ENCODE results near the gene CARS2.
A peak's percentile ranks its signal among the peaks of the same experiment; 100 is the strongest.
"Not testable (repeated sequence)": the region's sequence is repeated elsewhere in the genome, so short reads cannot be mapped to it uniquely, and the experiment has no call there.

The CARS2 gene

DNA sequence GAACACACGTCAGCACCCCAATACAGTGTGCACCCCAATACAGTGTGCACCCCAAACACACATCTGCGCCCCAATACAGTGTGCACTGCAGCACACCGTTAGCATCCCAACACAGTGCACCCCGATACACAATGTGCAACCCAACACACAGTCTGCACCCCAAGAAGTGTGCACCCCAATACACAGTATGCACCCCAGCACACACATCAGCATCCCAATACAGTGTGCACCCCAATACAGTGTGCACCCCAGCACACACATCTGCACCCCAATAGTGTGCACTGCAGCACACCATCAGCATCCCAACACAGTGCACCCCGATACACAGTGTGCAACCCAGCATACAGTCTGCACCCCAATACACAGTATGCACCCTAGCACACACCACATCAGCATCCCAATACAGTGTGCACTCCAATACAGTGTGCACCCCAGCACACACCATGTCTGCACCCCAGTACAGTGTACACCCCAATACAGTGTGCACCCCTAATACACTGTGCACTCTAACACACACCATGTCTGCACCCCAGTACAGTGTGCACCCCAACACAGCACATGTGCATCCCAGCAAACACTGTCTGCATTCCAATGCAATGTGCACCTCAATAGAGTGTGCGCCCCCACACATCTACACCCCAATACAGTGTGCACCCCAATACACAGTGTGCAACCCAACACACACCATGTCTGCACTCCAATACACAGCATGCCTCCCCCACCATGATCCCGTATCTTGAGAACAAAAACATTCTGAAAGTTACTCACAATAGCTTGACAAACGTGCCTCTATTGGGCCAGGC, 855 bp upstream of the CARS2 start:
- Histone ChIP-seq H3K27ac (ENCODE audit: low read length) (no peak overlapping the region), H3K27me3 (ENCODE audit: control insufficient read depth, insufficient read depth, low read length) (no peaks in the 10 kb centered on the region), H3K36me3 (ENCODE audit: control insufficient read depth, insufficient read depth, low read length) (no peaks in the 10 kb centered on the region), H3K9me3 (ENCODE audit: control insufficient read depth, insufficient read depth, low read length) (no peaks in the 10 kb centered on the region), H3K4me1 (ENCODE audit: control insufficient read depth, insufficient read depth, low read length) (peaks cover 7% of the 10 kb centered on the region; the same call in 1 of the 2 replicates), H3K4me3 (ENCODE audit: low read length) (peak overlapping the region; percentile 45; the same call in 1 of the 2 replicates)
- no peak for DNase-seq (ENCODE audit: low read depth, low spot score)
- no CpG with 5 or more reads among the region's 8 CpGs for WGBS (ENCODE audit: insufficient coverage, insufficient read length)

DNA sequence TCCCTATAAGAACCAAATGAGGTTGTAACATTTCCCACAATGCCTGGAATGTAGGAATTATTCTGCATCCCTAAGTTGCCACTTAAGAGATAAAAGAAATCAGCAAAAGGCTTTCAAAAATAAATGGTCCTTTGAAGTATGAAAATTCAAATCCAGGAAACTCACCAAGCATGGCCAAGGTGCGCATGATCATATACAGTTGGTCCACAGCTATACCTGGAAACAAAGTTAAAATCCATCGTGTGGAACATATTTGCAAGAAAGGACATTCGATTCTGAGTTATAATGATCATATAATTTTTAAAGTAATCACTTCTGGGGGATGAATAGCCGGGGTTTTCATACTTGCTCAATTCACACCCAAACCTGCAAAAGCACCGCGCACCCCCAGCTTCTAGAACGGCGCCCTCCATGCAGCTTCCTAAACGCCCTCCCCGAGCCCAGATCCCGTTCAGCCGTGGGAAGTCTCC, 525 bp downstream of the CARS2 start:
- H3K36me3 ChIP-seq (ENCODE audit: control insufficient read depth, insufficient read depth, low read length), result peaks cover 3% of the 10 kb centered on the region; the same call in 1 of the 2 replicates
- no CpG with 5 or more reads among the region's 12 CpGs for WGBS (ENCODE audit: insufficient coverage, insufficient read length)
- no peaks in the 10 kb centered on the region for H3K27me3 ChIP-seq (ENCODE audit: control insufficient read depth, insufficient read depth, low read length)
- no peak for DNase-seq (ENCODE audit: low read depth, low spot score)
- H3K4me1 ChIP-seq (ENCODE audit: control insufficient read depth, insufficient read depth, low read length), result peaks cover 7% of the 10 kb centered on the region; the same call in 1 of the 2 replicates
- H3K4me3 ChIP-seq (ENCODE audit: low read length), result peak overlapping the region; percentile 60
- no peaks in the 10 kb centered on the region for H3K9me3 ChIP-seq (ENCODE audit: control insufficient read depth, insufficient read depth, low read length)
- no peak overlapping the region for H3K27ac ChIP-seq (ENCODE audit: low read length)

DNA sequence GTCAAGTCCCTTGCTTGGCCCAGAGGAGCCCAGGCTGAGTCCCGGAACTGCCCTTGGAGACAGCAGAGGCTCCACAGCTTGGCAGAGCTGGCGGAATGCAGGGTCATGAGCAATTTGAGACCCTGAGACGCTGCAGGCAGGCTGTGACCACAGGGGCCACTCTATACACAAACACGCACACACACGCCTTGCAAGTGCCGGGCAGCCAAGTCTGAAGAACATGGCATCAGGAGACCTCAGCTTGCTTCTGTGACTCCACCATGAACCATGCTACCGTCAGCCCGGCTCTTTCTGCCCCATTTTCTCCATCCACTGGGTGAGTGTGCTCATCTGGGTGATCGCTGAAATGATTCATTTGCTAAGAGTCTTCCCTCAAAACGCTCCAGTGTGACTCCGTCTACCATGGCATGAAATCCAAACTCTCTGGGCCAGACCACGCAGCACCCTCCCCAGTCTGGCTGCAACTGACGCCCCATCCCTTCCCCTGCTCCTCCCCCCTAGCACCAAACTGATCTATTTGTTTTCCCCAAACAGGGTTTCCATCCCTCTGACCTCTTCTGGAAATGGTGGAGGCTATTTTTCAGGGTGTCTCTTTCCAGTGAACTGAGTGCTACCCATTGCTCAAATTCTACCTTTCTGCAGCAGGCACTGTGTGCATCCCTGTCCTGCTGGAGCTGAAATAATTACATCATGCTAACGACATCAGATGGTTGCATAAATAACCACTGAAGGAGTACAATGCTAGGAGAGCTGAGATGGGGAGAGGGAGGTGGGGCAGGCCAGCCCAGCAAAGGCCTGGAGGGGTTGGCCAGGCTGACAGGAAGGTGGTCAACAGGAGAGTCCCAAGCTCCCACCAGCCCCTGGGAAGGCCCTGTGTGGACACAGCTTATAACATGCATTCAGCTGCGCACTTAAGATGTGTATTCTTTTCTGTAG, 3.1 kb downstream of the CARS2 start:
- Histone ChIP-seq H3K27me3 (ENCODE audit: control insufficient read depth, insufficient read depth, low read length) (no peaks in the 10 kb centered on the region), H3K4me1 (ENCODE audit: control insufficient read depth, insufficient read depth, low read length) (peaks cover 7% of the 10 kb centered on the region; the same call in 1 of the 2 replicates), H3K27ac (ENCODE audit: low read length) (no peak overlapping the region), H3K9me3 (ENCODE audit: control insufficient read depth, insufficient read depth, low read length) (no peaks in the 10 kb centered on the region), H3K4me3 (ENCODE audit: low read length) (no peak overlapping the region), H3K36me3 (ENCODE audit: control insufficient read depth, insufficient read depth, low read length) (peaks cover 10% of the 10 kb centered on the region)
- DNase-seq (ENCODE audit: low read depth, low spot score), result no peak
- no CpG with 5 or more reads among the region's 15 CpGs for whole genome bisulfite sequencing (ENCODE audit: insufficient coverage, insufficient read length)

DNA sequence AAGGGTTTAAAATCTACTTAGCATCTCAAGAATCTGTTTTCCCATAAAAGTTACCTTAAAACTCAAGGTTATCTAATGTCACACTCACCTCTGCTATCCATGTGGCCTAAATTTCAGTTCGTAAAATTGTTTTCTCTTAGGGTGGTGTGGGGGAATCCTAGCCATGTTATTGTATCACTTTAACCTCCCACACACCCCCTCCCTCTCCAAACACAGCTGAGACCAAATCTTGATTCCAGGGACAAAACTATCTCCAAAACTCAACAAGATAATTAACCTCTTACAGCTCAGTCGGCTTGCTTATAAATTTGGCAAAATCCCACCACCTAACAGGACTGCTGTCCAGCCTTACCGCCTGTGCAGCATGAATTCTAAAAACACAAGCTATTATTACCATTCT, 3.8 kb downstream of the CARS2 start:
- Histone ChIP-seq H3K36me3 (ENCODE audit: control insufficient read depth, insufficient read depth, low read length) (peaks cover 10% of the 10 kb centered on the region), H3K9me3 (ENCODE audit: control insufficient read depth, insufficient read depth, low read length) (no peaks in the 10 kb centered on the region), H3K27me3 (ENCODE audit: control insufficient read depth, insufficient read depth, low read length) (no peaks in the 10 kb centered on the region), H3K27ac (ENCODE audit: low read length) (no peak overlapping the region), H3K4me3 (ENCODE audit: low read length) (no peak overlapping the region), H3K4me1 (ENCODE audit: control insufficient read depth, insufficient read depth, low read length) (peaks cover 7% of the 10 kb centered on the region; the same call in 1 of the 2 replicates)
- no peak for DNase-seq (ENCODE audit: low read depth, low spot score)
- WGBS (ENCODE audit: insufficient coverage, insufficient read length), result no CpG with 5 or more reads among the region's 3 CpGs

DNA sequence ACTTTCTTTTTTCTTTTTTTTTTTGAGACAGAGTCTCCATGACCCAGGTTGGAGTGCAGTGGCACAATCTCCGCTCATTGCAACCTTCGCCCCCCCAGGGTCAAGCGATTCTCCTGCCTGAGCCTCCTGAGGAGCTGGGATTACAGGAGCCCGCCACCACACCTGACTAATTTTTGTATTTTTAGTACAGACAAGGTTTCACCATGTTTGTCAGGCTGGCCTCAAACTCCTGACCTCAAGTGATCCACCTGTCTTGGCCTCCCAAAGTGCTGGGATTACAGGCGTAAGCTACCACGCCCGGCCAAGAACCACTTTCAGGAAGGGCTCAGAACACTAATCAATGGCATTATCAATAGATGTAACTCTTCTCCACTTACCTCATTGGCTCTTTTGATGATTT, 4.9 kb downstream of the CARS2 start:
- H3K27ac ChIP-seq (ENCODE audit: low read length); H3K4me3 ChIP-seq (ENCODE audit: low read length); H3K9me3 ChIP-seq (ENCODE audit: control insufficient read depth, insufficient read depth, low read length); DNase-seq (ENCODE audit: low read depth, low spot score); H3K4me1 ChIP-seq (ENCODE audit: control insufficient read depth, insufficient read depth, low read length); H3K27me3 ChIP-seq (ENCODE audit: control insufficient read depth, insufficient read depth, low read length): not testable (repeated sequence)
- H3K36me3 ChIP-seq (ENCODE audit: control insufficient read depth, insufficient read depth, low read length), result peaks cover 10% of the 10 kb centered on the region
- no CpG with 5 or more reads among the region's 7 CpGs for WGBS (ENCODE audit: insufficient coverage, insufficient read length)

DNA sequence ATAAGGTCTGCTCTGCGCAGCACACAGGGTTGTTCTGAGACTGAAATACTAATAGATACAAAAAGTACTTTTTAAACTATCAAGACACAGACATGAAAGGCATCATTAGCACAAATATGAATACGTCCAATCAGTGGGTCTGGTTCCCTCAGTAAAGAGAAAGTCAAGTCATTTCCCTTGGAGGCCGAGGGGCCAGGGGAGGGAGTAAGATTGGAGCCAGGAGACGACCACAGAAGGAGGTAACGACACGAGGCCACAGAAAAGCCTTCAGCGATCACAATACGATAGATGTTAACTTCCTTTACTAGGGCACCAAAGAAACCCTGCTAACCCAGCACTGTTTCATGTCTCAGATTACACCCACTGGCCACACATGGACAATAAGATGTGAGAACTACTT, 5.3 kb downstream of the CARS2 start:
- H3K9me3 ChIP-seq (ENCODE audit: control insufficient read depth, insufficient read depth, low read length), result no peaks in the 10 kb centered on the region
- DNase-seq (ENCODE audit: low read depth, low spot score), result no peak
- no peak overlapping the region for H3K4me3 ChIP-seq (ENCODE audit: low read length)
- WGBS (ENCODE audit: insufficient coverage, insufficient read length), result no CpG with 5 or more reads among the region's 8 CpGs
- H3K27ac ChIP-seq (ENCODE audit: low read length), result no peak overlapping the region
- H3K4me1 ChIP-seq (ENCODE audit: control insufficient read depth, insufficient read depth, low read length), result no peaks in the 10 kb centered on the region
- peaks cover 10% of the 10 kb centered on the region for H3K36me3 ChIP-seq (ENCODE audit: control insufficient read depth, insufficient read depth, low read length)
- no peaks in the 10 kb centered on the region for H3K27me3 ChIP-seq (ENCODE audit: control insufficient read depth, insufficient read depth, low read length)

DNA sequence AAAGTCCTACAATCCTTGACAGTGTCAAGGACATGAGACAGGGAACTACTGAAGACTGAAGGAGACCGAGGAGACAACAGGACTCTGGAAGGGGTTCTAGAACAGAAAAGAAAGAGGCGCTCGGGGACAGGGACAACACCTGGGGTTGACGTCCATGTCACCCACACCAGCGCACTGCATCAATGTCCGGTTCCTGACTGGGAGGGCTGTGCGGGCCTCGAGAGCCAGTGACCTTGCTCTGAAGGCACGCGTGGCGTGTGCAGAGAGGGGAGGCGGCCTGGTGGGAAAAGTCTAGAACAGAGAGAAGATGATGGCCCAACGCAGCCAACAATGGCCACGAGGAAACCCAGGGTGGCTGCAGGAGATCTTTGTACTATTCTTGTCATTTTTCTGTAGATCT, 5.7 kb downstream of the CARS2 start:
- H3K27ac ChIP-seq (ENCODE audit: low read length), result no peak overlapping the region
- no peak overlapping the region for H3K4me3 ChIP-seq (ENCODE audit: low read length)
- no peaks in the 10 kb centered on the region for H3K9me3 ChIP-seq (ENCODE audit: control insufficient read depth, insufficient read depth, low read length)
- DNase-seq (ENCODE audit: low read depth, low spot score), result no peak
- peaks cover 10% of the 10 kb centered on the region for H3K36me3 ChIP-seq (ENCODE audit: control insufficient read depth, insufficient read depth, low read length)
- no CpG with 5 or more reads among the region's 14 CpGs for WGBS (ENCODE audit: insufficient coverage, insufficient read length)
- no peaks in the 10 kb centered on the region for H3K4me1 ChIP-seq (ENCODE audit: control insufficient read depth, insufficient read depth, low read length)
- no peaks in the 10 kb centered on the region for H3K27me3 ChIP-seq (ENCODE audit: control insufficient read depth, insufficient read depth, low read length)

DNA sequence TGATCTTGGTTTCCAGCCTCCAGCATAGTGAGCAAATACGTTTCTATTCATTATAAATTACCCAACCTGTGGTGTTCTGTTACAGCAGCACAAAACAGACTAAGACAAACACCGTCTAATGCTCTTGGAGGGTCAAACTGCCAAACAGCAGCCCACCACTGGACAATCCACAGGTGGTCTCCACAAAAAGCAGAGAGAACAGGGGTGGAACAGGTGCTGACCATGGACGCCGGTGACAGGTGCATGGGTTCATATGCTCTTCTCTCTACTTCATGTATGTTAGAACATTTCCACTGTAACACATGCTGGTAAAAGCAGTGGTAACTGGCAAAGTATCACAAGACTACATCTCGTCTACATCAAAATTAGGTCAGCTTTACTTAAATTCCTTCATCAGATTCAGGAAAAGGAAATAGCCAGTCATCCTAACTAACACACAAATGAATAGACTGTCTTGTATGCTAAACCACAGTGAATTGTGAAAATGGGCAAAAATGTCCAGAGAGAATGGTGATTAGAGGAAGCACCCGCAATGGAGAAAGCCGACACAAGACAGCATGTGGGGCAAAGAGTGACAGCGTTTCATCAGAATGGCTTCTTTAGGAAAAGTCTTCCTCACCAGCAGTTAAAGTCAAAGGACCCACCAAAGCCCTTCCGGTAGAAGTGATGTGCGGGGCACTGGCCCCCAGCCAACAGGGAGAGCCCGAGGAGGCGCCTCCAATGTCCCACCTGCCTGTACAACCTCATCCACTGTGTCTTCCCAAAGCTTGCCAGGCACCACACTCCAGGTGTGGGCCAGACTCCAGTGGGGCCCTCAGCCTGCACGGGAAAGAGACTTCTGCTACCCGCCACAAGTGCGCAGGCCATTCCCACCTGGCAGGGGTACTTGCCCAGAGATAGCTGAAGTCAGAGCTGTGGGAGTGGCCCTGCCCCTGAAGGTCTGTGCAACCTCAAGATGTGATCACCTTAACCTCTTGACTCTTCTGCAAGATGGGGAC, 6.5 kb downstream of the CARS2 start:
- Histone ChIP-seq H3K4me1 (ENCODE audit: control insufficient read depth, insufficient read depth, low read length) (no peaks in the 10 kb centered on the region), H3K4me3 (ENCODE audit: low read length) (no peak overlapping the region), H3K36me3 (ENCODE audit: control insufficient read depth, insufficient read depth, low read length) (peaks cover 10% of the 10 kb centered on the region), H3K27me3 (ENCODE audit: control insufficient read depth, insufficient read depth, low read length) (no peaks in the 10 kb centered on the region), H3K9me3 (ENCODE audit: control insufficient read depth, insufficient read depth, low read length) (no peaks in the 10 kb centered on the region), H3K27ac (ENCODE audit: low read length) (no peak overlapping the region)
- no peak for DNase-seq (ENCODE audit: low read depth, low spot score)
- WGBS (ENCODE audit: insufficient coverage, insufficient read length), result no CpG with 5 or more reads among the region's 15 CpGs

DNA sequence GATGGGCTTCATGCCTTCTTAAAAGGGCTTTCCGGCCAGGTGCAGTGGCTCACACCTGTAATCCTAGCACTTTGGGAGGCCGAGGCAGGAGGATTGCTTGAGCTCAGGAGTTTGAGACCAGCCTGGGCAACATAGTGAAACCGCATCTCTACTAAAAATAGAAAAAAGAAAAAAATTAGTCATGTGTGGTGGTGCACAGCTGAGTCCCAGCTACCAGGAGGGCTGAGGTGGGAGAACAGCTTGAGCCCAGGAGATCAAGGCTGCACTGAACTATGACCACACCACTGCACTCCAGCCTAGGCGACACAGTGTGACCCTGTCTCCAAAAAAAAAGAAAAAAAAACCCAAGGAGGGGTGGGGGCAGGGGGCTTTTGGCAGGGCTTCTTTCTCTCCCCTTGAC, 7.2 kb downstream of the CARS2 start:
- Histone ChIP-seq H3K4me3 (ENCODE audit: low read length) (no peak overlapping the region), H3K27ac (ENCODE audit: low read length) (no peak overlapping the region), H3K9me3 (ENCODE audit: control insufficient read depth, insufficient read depth, low read length) (no peaks in the 10 kb centered on the region), H3K27me3 (ENCODE audit: control insufficient read depth, insufficient read depth, low read length) (no peaks in the 10 kb centered on the region), H3K36me3 (ENCODE audit: control insufficient read depth, insufficient read depth, low read length) (peaks cover 10% of the 10 kb centered on the region), H3K4me1 (ENCODE audit: control insufficient read depth, insufficient read depth, low read length) (no peaks in the 10 kb centered on the region)
- no peak for DNase-seq (ENCODE audit: low read depth, low spot score)
- no CpG with 5 or more reads among the region's 4 CpGs for WGBS (ENCODE audit: insufficient coverage, insufficient read length)

Measured in iPS DF 6.9 (cell line).